HUDEP-2 (cell line): ENCODE measurements around the gene SLC23A3.

Source experiments
- DNase-seq, 76 experiments: peaks; one replicate each; lab custom pipeline; 2025; ENCODE audit not compliant: unreplicated experiment in 76 of 76; lab: John Stamatoyannopoulos, UW

The SLC23A3 gene

GRCh38 chr2:219116776-219117646 is 52.8 kb downstream of the SLC23A3 start:
- DNase-seq: no peak

DNA sequence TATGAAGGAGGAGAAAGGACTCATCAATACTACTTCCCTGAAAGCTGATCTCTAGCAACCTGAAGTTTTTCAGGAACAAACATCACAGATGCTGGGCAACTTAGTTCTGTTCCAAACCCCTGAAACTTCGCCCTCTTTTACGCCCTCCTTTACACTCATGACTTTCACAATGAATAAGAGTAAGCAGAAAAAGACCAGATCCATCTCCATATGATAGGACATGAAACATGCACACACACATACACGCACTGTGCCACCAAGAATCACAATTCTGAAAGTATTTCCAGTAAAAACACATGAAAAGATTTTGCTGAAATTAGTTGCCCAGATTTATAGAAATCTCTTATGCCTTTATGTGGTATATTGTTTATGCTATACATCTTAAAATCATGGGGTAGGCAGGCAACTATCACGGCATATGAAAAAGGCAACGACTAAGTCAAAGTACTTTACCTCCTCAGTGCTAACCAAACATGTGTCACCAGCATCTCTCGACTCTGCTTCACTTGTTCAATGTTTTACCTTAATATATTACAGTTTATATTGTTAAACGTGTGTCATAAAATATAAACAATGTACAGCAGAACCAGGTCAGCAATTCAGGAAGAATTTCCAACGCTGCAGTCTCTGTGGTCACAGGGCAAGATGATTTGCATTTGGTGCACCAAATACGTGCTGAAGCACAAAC is 57.0 kb downstream of the SLC23A3 start:
- no peak for DNase-seq

DNA sequence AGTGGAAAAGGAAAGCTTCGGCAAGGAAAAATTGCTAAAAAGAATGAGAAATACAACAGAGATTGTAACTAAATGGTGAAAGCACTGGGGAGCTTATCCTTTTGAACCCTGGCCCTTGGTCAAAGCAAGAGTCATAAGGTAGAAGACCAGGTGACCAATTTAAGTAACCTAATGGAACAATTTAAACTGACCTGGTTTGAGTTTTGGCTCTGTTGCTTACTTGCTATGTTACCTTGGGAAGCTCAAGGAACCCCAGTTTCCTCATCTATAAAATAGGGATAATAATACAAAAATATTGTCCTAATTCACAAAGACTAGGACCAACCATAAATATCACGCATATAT is 57.8 kb downstream of the SLC23A3 start:
- no peak for DNase-seq
